ENCODE results near the gene ST6GAL2. TPM values are rescaled to one million over a fixed set of nuclear protein-coding genes. Genes with fewer than 3 reads are reported as not detected.

The ST6GAL2 gene
- total and polyA plus RNA-seq, 7 donors, result 0.01 to 0.17 (median 0.01) TPM; not detected in 4

GRCh38 chr2:106878206-106878605 lies 7.8 kb downstream of the ST6GAL2 start:
- WGBS, 3 donors, result 93 to 97% (median 94%) methylated on average over 4 of the region's 4 CpGs
- Histone ChIP-seq H3K36me3 (ENCODE audit: insufficient read depth in 1 of 2, low read depth in 1 of 2) (no peaks in the 10 kb centered on the region), H3K27ac (no peak overlapping the region), H3K9me3 (no peaks in the 10 kb centered on the region), H3K27me3 (ENCODE audit: insufficient read depth in 3 of 3, low read length in 2 of 3) (peaks cover 0 to 9% (median 0%) of the 10 kb centered on the region in 3 donors), H3K4me1 (no peaks in the 10 kb centered on the region), H3K4me3 (no peak overlapping the region)
- DNase-seq (no peak), ATAC-seq (no peak)
- TF ChIP-seq CTCF (IDR thresholded peaks at IDR 0.05), result no peak
- intact Hi-C loops (cut with DNase I), result no loop called here

- Histone ChIP-seq H3K4me1 (no peaks in the 10 kb centered on the region), H3K36me3 (ENCODE audit: insufficient read depth in 1 of 2, low read depth in 1 of 2) (no peaks in the 10 kb centered on the region), H3K27me3 (ENCODE audit: insufficient read depth in 3 of 3, low read length in 2 of 3) (no peaks in the 10 kb centered on the region), H3K9me3 (no peaks in the 10 kb centered on the region), H3K27ac (no peak overlapping the region), H3K4me3 (no peak overlapping the region)
- ATAC-seq, result no peak
- intact Hi-C loops (cut with DNase I), result no loop called here
- no peak for TF ChIP-seq CTCF (IDR thresholded peaks at IDR 0.05)
- DNase-seq, result no peak
- 70 to 81% (median 79%) methylated on average over 5 of the region's 5 CpGs for WGBS, 3 donors
Measured at GRCh38 chr2:106876699-106877098, 9.3 kb downstream of the ST6GAL2 start.

- Histone ChIP-seq H3K4me3 (no peak overlapping the region), H3K27ac (no peak overlapping the region), H3K36me3 (ENCODE audit: insufficient read depth in 1 of 2, low read depth in 1 of 2) (no peaks in the 10 kb centered on the region), H3K4me1 (no peaks in the 10 kb centered on the region), H3K27me3 (ENCODE audit: insufficient read depth in 3 of 3, low read length in 2 of 3) (peaks cover 0 to 2% (median 0%) of the 10 kb centered on the region in 3 donors), H3K9me3 (no peaks in the 10 kb centered on the region)
- TF ChIP-seq CTCF (IDR thresholded peaks at IDR 0.05), result no peak
- no peak for ATAC-seq
- no peak for DNase-seq
- 78 to 84% (median 80%) methylated on average over 8 of the region's 8 CpGs for WGBS, 3 donors
- intact Hi-C loops (cut with DNase I), result no loop called here
Measured at GRCh38 chr2:106869512-106870275, 16.3 kb downstream of the ST6GAL2 start.

GRCh38 chr2:106868275-106868674 lies 17.7 kb downstream of the ST6GAL2 start:
- Histone ChIP-seq H3K9me3 (no peaks in the 10 kb centered on the region), H3K4me1 (no peaks in the 10 kb centered on the region), H3K36me3 (ENCODE audit: insufficient read depth in 1 of 2, low read depth in 1 of 2) (no peaks in the 10 kb centered on the region), H3K4me3 (no peak overlapping the region), H3K27me3 (ENCODE audit: insufficient read depth in 3 of 3, low read length in 2 of 3) (peaks cover 0 to 2% (median 0%) of the 10 kb centered on the region in 3 donors), H3K27ac (no peak overlapping the region)
- intact Hi-C loops (cut with DNase I), result no loop called here
- TF ChIP-seq CTCF (IDR thresholded peaks at IDR 0.05), result peak; percentile 16
- DNase-seq (no peak), ATAC-seq (no peak)
- WGBS, 3 donors, result 38 to 40% (median 39%) methylated on average over 7 of the region's 7 CpGs

Measured in psoas muscle (tissue), 8 donors.